ENCODE results near the gene MTCH1. TPM values are rescaled to one million over a fixed set of nuclear protein-coding genes. Genes with fewer than 3 reads are reported as not detected.

Gene MTCH1
- total and polyA plus RNA-seq, 4 donors = 120 to 210 (median 157) TPM

DNA sequence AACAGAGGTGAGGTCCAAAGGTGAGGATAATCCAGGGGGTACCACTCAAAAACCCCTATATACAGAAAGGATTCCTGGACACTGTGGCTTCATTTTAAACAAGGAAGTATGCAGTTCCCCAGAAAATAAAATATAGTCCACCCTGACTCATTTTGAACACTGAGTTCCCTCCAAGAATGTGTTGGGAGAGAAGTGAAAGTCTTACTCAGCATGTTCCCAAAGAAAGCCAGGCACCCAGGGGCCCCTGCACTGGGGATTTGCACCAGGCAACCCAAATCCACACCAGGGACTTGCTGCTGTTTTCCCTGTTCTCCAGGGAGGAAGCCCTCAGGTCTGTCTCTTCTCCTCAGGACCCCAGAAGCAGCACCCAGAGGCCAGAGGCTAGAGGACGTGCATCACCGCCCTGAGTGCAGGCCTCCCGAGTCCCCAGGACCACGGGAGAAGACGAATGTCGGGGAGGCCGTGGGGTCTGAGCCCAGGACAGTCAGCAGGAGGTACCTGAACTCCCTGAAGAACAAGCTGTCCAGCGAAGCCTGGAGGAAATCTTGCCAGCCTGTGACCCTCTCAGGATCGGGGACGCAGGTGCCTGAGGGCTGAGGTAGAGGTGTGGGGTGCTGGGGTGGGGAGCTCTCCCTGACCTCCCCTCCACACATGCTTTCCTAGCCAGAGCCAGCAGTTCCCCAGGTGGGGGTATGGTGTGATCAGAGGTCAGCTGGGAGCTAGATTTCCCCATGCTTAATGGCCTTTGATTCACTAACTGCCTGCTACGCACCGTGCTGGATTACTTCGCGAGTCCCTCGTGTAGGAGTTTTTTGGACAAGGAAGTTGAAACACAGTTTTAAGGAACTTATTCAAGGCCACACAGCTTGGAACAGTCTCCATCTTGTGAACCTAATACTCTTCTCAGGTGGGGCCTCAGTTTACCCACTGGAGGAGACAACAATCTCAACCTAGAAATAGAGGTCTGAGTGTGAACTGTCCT, 22.8 kb upstream of the MTCH1 start:
- Histone ChIP-seq H3K4me1 (ENCODE audit: control insufficient read depth in 5 of 5, insufficient read depth in 5 of 5, low read length in 5 of 5) (no peaks in the 10 kb centered on the region), H3K27ac (ENCODE audit: low read depth in 1 of 2, low read length in 1 of 2) (peak overlapping the region in 1 of 2 donors; percentile 2), H3K36me3 (ENCODE audit: control insufficient read depth in 4 of 4, insufficient read depth in 4 of 4, low read length in 4 of 4) (no peaks in the 10 kb centered on the region), H3K4me3 (no peak overlapping the region), H3K9me3 (ENCODE audit: control insufficient read depth in 4 of 4, insufficient read depth in 3 of 4, low read length in 3 of 4) (no peaks in the 10 kb centered on the region), H3K9ac (ENCODE audit: insufficient read depth in 1 of 2, low read length in 2 of 2) (no peak overlapping the region), H3K27me3 (ENCODE audit: control insufficient read depth in 3 of 3, insufficient read depth in 3 of 3, low read length in 2 of 3) (no peaks in the 10 kb centered on the region)
- DNase-seq (no peak), ATAC-seq (ENCODE audit: insufficient read depth, low FRiP score) (no peak)
- TF ChIP-seq CTCF (IDR thresholded peaks at IDR 0.05; ENCODE audit: control extremely low read depth, extremely low read depth) = no peak
- WGBS, 2 donors = 76 to 83% methylated on average over 14 to 15 of the region's 15 CpGs

GRCh38 chr6:37007340-37008043, 21.5 kb upstream of the MTCH1 start:
- TF ChIP-seq CTCF (IDR thresholded peaks at IDR 0.05; ENCODE audit: control extremely low read depth, extremely low read depth) = no peak
- no peak for DNase-seq
- 43 to 58% methylated on average over 12 of the region's 12 CpGs for WGBS, 2 donors
- Histone ChIP-seq H3K9ac (ENCODE audit: insufficient read depth in 1 of 2, low read length in 2 of 2) (no peak overlapping the region), H3K27me3 (ENCODE audit: control insufficient read depth in 3 of 3, insufficient read depth in 3 of 3, low read length in 2 of 3) (no peaks in the 10 kb centered on the region), H3K4me3 (no peak overlapping the region), H3K36me3 (ENCODE audit: control insufficient read depth in 4 of 4, insufficient read depth in 4 of 4, low read length in 4 of 4) (no peaks in the 10 kb centered on the region), H3K9me3 (ENCODE audit: control insufficient read depth in 4 of 4, insufficient read depth in 3 of 4, low read length in 3 of 4) (no peaks in the 10 kb centered on the region), H3K27ac (ENCODE audit: low read depth in 1 of 2, low read length in 1 of 2) (peak overlapping the region in 1 of 2 donors; percentile 77), H3K4me1 (ENCODE audit: control insufficient read depth in 5 of 5, insufficient read depth in 5 of 5, low read length in 5 of 5) (no peaks in the 10 kb centered on the region)
- peak; percentile 17 for ATAC-seq (ENCODE audit: insufficient read depth, low FRiP score)

GRCh38 chr6:37006793-37007339, 20.9 kb upstream of the MTCH1 start:
- Histone ChIP-seq H3K27me3 (ENCODE audit: control insufficient read depth in 3 of 3, insufficient read depth in 3 of 3, low read length in 2 of 3) (no peaks in the 10 kb centered on the region), H3K36me3 (ENCODE audit: control insufficient read depth in 4 of 4, insufficient read depth in 4 of 4, low read length in 4 of 4) (no peaks in the 10 kb centered on the region), H3K4me3 (no peak overlapping the region), H3K27ac (ENCODE audit: low read depth in 1 of 2, low read length in 1 of 2) (no peak overlapping the region), H3K9ac (ENCODE audit: insufficient read depth in 1 of 2, low read length in 2 of 2) (no peak overlapping the region), H3K4me1 (ENCODE audit: control insufficient read depth in 5 of 5, insufficient read depth in 5 of 5, low read length in 5 of 5) (no peaks in the 10 kb centered on the region), H3K9me3 (ENCODE audit: control insufficient read depth in 4 of 4, insufficient read depth in 3 of 4, low read length in 3 of 4) (no peaks in the 10 kb centered on the region)
- ATAC-seq (ENCODE audit: insufficient read depth, low FRiP score) (no peak), DNase-seq (no peak)
- no peak for TF ChIP-seq CTCF (IDR thresholded peaks at IDR 0.05; ENCODE audit: control extremely low read depth, extremely low read depth)
- WGBS, 2 donors = 80 to 83% methylated on average over 5 of the region's 5 CpGs
